ENCODE results near the gene WSCD1. TPM values are rescaled to one million over a fixed set of nuclear protein-coding genes. Genes with fewer than 3 reads are reported as not detected.

The WSCD1 gene
- total RNA-seq, 2 experiments from 2014 or later: 0.86 to 1.0 TPM

GRCh38 chr17:6104956-6105648, 34.9 kb downstream of the WSCD1 start:
- Mint-ChIP-seq H3K36me3 (ENCODE audit: low read depth) (no peaks in the 10 kb centered on the region), H3K9me3 (no peaks in the 10 kb centered on the region), H3K4me3 (no peak overlapping the region), H3K27me3 (ENCODE audit: low read depth) (peaks cover 13% of the 10 kb centered on the region), H3K27ac (no peak overlapping the region), H3K4me1 (ENCODE audit: low read depth) (no peaks in the 10 kb centered on the region)
- DNase-seq: no peak
- CTCF ChIA-PET: no interaction called here
- intact Hi-C loops (cut with micrococcal nuclease): no loop called here

GRCh38 chr17:6105649-6106007, 35.4 kb downstream of the WSCD1 start:
- CTCF ChIA-PET: no interaction called here
- intact Hi-C loops (cut with micrococcal nuclease): no loop called here
- H3K27ac Mint-ChIP-seq: no peak overlapping the region
- no peaks in the 10 kb centered on the region for H3K36me3 Mint-ChIP-seq (ENCODE audit: low read depth)
- H3K27me3 Mint-ChIP-seq (ENCODE audit: low read depth): peaks cover 17% of the 10 kb centered on the region
- H3K9me3 Mint-ChIP-seq: no peaks in the 10 kb centered on the region
- no peak for DNase-seq
- no peak overlapping the region for H3K4me3 Mint-ChIP-seq
- no peaks in the 10 kb centered on the region for H3K4me1 Mint-ChIP-seq (ENCODE audit: low read depth)

GRCh38 chr17:6106212-6106611, 36.0 kb downstream of the WSCD1 start:
- DNase-seq: no peak
- Mint-ChIP-seq H3K27ac (no peak overlapping the region), H3K27me3 (ENCODE audit: low read depth) (peaks cover 21% of the 10 kb centered on the region), H3K9me3 (no peaks in the 10 kb centered on the region), H3K4me3 (no peak overlapping the region), H3K4me1 (ENCODE audit: low read depth) (no peaks in the 10 kb centered on the region), H3K36me3 (ENCODE audit: low read depth) (no peaks in the 10 kb centered on the region)
- CTCF ChIA-PET: no interaction called here
- intact Hi-C loops (cut with micrococcal nuclease): no loop called here

GRCh38 chr17:6107791-6108190, 37.6 kb downstream of the WSCD1 start:
- H3K4me1 Mint-ChIP-seq (ENCODE audit: low read depth): no peaks in the 10 kb centered on the region
- CTCF ChIA-PET: no interaction called here
- peaks cover 23% of the 10 kb centered on the region for H3K27me3 Mint-ChIP-seq (ENCODE audit: low read depth)
- no peak overlapping the region for H3K4me3 Mint-ChIP-seq
- no peaks in the 10 kb centered on the region for H3K9me3 Mint-ChIP-seq
- H3K36me3 Mint-ChIP-seq (ENCODE audit: low read depth): no peaks in the 10 kb centered on the region
- intact Hi-C loops (cut with micrococcal nuclease): no loop called here
- H3K27ac Mint-ChIP-seq: no peak overlapping the region
- no peak for DNase-seq

- DNase-seq: no peak
- no peaks in the 10 kb centered on the region for H3K9me3 Mint-ChIP-seq
- H3K4me1 Mint-ChIP-seq (ENCODE audit: low read depth): no peaks in the 10 kb centered on the region
- H3K27ac Mint-ChIP-seq: no peak overlapping the region
- CTCF ChIA-PET: no interaction called here
- peaks cover 23% of the 10 kb centered on the region for H3K27me3 Mint-ChIP-seq (ENCODE audit: low read depth)
- H3K4me3 Mint-ChIP-seq: no peak overlapping the region
- no peaks in the 10 kb centered on the region for H3K36me3 Mint-ChIP-seq (ENCODE audit: low read depth)
- intact Hi-C loops (cut with micrococcal nuclease): no loop called here
Measured at GRCh38 chr17:6108382-6108781, 38.2 kb downstream of the WSCD1 start.

- no peaks in the 10 kb centered on the region for H3K9me3 Mint-ChIP-seq
- CTCF ChIA-PET: no interaction called here
- H3K27ac Mint-ChIP-seq: no peak overlapping the region
- DNase-seq: no peak
- H3K4me1 Mint-ChIP-seq (ENCODE audit: low read depth): no peaks in the 10 kb centered on the region
- H3K27me3 Mint-ChIP-seq (ENCODE audit: low read depth): peaks cover 23% of the 10 kb centered on the region
- no peak overlapping the region for H3K4me3 Mint-ChIP-seq
- intact Hi-C loops (cut with micrococcal nuclease): no loop called here
- H3K36me3 Mint-ChIP-seq (ENCODE audit: low read depth): no peaks in the 10 kb centered on the region
Measured at GRCh38 chr17:6108987-6109386, 38.8 kb downstream of the WSCD1 start.

- H3K4me1 Mint-ChIP-seq (ENCODE audit: low read depth): no peaks in the 10 kb centered on the region
Measured at GRCh38 chr17:6109536-6109935, 39.4 kb downstream of the WSCD1 start.

GRCh38 chr17:6110088-6110487, 39.9 kb downstream of the WSCD1 start:
- DNase-seq: no peak

More at GRCh38 chr17:6109536-6109935, 39.4 kb downstream of the WSCD1 start:
- CTCF ChIA-PET: no interaction called here
- Mint-ChIP-seq H3K9me3 (no peaks in the 10 kb centered on the region), H3K36me3 (ENCODE audit: low read depth) (no peaks in the 10 kb centered on the region), H3K4me3 (no peak overlapping the region), H3K27me3 (ENCODE audit: low read depth) (peaks cover 23% of the 10 kb centered on the region), H3K27ac (no peak overlapping the region)
- intact Hi-C loops (cut with micrococcal nuclease): no loop called here
- no peak for DNase-seq

GRCh38 chr17:6110592-6110991, 40.4 kb downstream of the WSCD1 start:
- DNase-seq: no peak
- Mint-ChIP-seq H3K4me1 (ENCODE audit: low read depth) (no peaks in the 10 kb centered on the region), H3K27ac (no peak overlapping the region), H3K27me3 (ENCODE audit: low read depth) (peaks cover 22% of the 10 kb centered on the region), H3K4me3 (no peak overlapping the region), H3K9me3 (no peaks in the 10 kb centered on the region), H3K36me3 (ENCODE audit: low read depth) (no peaks in the 10 kb centered on the region)
- CTCF ChIA-PET: no interaction called here
- intact Hi-C loops (cut with micrococcal nuclease): no loop called here

More at GRCh38 chr17:6110088-6110487, 39.9 kb downstream of the WSCD1 start:
- Mint-ChIP-seq H3K4me1 (ENCODE audit: low read depth) (no peaks in the 10 kb centered on the region), H3K27ac (no peak overlapping the region), H3K36me3 (ENCODE audit: low read depth) (no peaks in the 10 kb centered on the region), H3K9me3 (no peaks in the 10 kb centered on the region), H3K27me3 (ENCODE audit: low read depth) (peaks cover 23% of the 10 kb centered on the region), H3K4me3 (no peak overlapping the region)
- CTCF ChIA-PET: no interaction called here
- intact Hi-C loops (cut with micrococcal nuclease): no loop called here

- Mint-ChIP-seq H3K27ac (no peak overlapping the region), H3K36me3 (ENCODE audit: low read depth) (no peaks in the 10 kb centered on the region), H3K4me1 (ENCODE audit: low read depth) (no peaks in the 10 kb centered on the region), H3K27me3 (ENCODE audit: low read depth) (no peaks in the 10 kb centered on the region), H3K4me3 (no peak overlapping the region), H3K9me3 (peaks cover 7% of the 10 kb centered on the region)
- intact Hi-C loops (cut with micrococcal nuclease): no loop called here
- CTCF ChIA-PET: no interaction called here
- DNase-seq: no peak
Measured at GRCh38 chr17:6120351-6120750, 50.2 kb downstream of the WSCD1 start.

- CTCF ChIA-PET: no interaction called here
- Mint-ChIP-seq H3K27ac (no peak overlapping the region), H3K4me3 (no peak overlapping the region), H3K27me3 (ENCODE audit: low read depth) (peaks cover 3% of the 10 kb centered on the region), H3K36me3 (ENCODE audit: low read depth) (no peaks in the 10 kb centered on the region), H3K9me3 (peaks cover 7% of the 10 kb centered on the region), H3K4me1 (ENCODE audit: low read depth) (no peaks in the 10 kb centered on the region)
- intact Hi-C loops (cut with micrococcal nuclease): no loop called here
- no peak for DNase-seq
Measured at GRCh38 chr17:6124856-6125255, 54.7 kb downstream of the WSCD1 start.

- no peak overlapping the region for H3K27ac Mint-ChIP-seq
- CTCF ChIA-PET: no interaction called here
- no peak overlapping the region for H3K4me3 Mint-ChIP-seq
- no peaks in the 10 kb centered on the region for H3K4me1 Mint-ChIP-seq (ENCODE audit: low read depth)
- H3K36me3 Mint-ChIP-seq (ENCODE audit: low read depth): no peaks in the 10 kb centered on the region
- intact Hi-C loops (cut with micrococcal nuclease): no loop called here
- H3K9me3 Mint-ChIP-seq: peaks cover 7% of the 10 kb centered on the region
- peaks cover 4% of the 10 kb centered on the region for H3K27me3 Mint-ChIP-seq (ENCODE audit: low read depth)
- DNase-seq: no peak
Measured at GRCh38 chr17:6126768-6127167, 56.6 kb downstream of the WSCD1 start.

GRCh38 chr17:6134721-6135120, 64.5 kb downstream of the WSCD1 start:
- intact Hi-C loops (cut with micrococcal nuclease): no loop called here
- H3K36me3 Mint-ChIP-seq (ENCODE audit: low read depth): no peaks in the 10 kb centered on the region
- DNase-seq: no peak
- no peaks in the 10 kb centered on the region for H3K9me3 Mint-ChIP-seq
- CTCF ChIA-PET: no interaction called here
- H3K4me1 Mint-ChIP-seq (ENCODE audit: low read depth): no peaks in the 10 kb centered on the region
- H3K27me3 Mint-ChIP-seq (ENCODE audit: low read depth): peaks cover 21% of the 10 kb centered on the region
- no peak overlapping the region for H3K4me3 Mint-ChIP-seq
- no peak overlapping the region for H3K27ac Mint-ChIP-seq

All from activated naive CD4-positive, alpha-beta T cell treated with anti-CD3 and anti-CD28 coated beads for 36 hours (primary cell).